Stimulated activated CD8-positive, alpha-beta memory T cell treated with anti-CD3 and anti-CD28 coated beads, Interleukin-2, amount 100 ng/mL, for 48 hours (primary cell): ENCODE data around the gene SRGAP3.

Experiments
- DNase-seq, 2 donors: peaks; one replicate each; pipeline ENCODE4 v3.0.0-alpha.2; 2020; ENCODE audit warnings: low read depth in 2 of 2

The SRGAP3 gene

GRCh38 chr3:9019259-9019961, 230.0 kb downstream of the SRGAP3 start:
- no peak for DNase-seq

GRCh38 chr3:9015250-9015649, 234.2 kb downstream of the SRGAP3 start:
- no peak for DNase-seq

DNA sequence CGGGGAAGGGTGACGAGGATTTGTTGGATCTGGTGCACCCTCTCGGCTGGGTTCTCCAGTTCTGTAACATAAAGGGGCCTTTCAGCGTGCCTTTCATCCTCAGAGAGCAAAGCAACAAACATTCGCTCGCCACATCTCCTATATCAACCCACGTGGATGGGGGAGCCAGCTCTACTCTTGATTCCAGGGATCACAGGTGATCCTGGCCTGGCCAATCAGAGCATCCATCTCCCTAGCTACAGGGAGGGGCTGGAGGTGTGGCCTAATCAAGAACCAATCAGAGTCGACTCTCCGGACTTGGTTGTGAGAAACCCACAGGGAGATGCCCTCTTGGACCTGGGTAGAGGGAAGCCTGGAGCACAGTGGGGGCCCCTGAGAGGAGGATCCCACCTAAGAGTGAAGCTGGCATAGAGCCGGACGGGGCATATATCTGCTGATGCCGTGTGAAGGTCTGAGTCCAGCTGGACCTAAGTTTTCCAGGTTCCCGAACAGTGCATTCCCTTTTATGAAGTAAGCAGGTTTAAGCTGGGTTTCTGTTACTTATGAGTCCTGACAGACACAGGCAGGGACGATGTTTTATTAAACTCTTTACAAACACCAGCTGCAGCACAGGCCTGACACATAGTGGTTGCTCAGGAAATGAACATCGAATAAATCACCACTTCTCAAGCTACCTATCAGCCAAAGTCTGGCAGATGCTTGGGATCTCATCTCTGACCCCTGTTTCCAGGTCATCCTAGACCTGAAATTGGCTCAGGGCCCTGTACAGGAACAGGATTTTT, 235.5 kb downstream of the SRGAP3 start:
- no peak for DNase-seq

DNA sequence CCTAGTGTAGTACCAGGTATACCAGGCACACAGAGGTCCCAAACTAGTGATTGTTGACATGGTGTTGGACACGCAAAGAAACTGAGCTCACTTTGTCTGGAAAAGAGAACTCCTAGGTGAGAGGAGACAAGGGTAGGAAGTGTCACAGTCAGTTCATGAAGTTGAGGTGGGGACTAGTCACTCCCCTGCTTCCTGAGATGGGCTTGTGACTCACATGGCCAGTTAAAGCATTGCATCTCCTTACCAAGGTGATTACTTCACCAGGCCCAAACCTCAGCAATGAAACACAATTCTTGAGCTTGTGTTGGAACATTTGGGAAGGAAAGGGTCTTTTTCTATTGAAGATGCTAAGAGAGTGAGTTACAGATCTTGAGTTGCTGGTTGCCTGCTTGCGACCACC, 236.9 kb downstream of the SRGAP3 start:
- DNase-seq = no peak

- DNase-seq = no peak
These were observed 239.4 kb downstream of the SRGAP3 start for GRCh38 chr3:9009976-9010545.

DNA sequence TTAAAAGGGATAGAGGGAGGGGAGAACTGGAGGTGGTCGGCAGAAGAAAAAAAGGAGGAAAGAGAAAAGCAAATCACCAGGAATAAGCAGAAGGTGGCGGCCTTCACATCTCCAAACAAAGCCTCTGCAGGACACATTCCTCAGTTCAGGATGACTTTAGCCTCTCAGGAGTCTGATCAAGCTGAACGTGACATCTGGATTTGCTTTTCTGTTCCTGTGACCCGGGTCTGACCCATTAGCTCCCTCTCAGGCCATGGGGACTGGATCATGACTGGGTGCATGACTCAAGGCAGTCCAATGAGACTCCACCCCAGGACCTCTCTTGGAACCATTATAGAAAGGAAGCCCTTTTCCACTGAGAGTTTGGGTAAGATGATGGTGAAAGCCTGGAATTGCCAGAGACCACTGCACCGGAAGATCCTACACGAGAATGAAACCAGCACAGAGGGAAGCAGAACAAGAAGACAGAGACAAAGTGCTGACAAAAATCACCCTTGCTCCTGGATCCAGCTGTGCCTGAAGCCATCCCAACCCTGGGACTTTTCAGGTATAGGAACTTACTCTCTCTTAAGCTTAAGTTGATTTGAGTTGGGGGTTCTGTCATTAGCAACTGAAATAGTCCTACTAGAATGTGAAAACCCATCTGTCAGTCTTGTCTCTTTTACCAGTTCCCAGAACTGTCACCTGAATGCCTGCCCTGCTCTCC, 240.7 kb downstream of the SRGAP3 start:
- no peak for DNase-seq

GRCh38 chr3:9007928-9008327, 241.5 kb downstream of the SRGAP3 start:
- no peak for DNase-seq

- DNase-seq = no peak
These were observed 242.2 kb downstream of the SRGAP3 start for GRCh38 chr3:9007213-9007612.

DNA sequence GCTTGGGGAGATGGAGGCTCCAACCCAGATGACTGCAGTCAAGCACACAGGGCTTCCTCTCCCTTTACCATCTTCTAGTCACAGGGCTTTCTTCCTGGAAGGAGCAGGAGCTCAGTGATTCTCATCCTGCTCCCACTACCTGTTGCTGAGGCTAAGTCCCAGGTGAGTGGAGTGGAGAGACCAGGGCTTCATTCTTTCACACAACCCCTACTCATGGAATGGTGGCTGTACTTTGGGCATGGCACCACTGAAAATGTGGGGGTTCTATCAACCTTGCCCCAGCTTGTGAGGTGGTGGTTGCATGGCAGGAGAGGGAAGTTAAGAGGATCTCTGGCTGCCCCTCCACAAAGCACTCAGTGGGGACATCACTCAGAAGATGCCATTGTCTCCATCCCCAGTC, 249.4 kb downstream of the SRGAP3 start:
- DNase-seq = no peak

GRCh38 chr3:8997151-8997550, 252.3 kb downstream of the SRGAP3 start:
- DNase-seq = no peak

DNA sequence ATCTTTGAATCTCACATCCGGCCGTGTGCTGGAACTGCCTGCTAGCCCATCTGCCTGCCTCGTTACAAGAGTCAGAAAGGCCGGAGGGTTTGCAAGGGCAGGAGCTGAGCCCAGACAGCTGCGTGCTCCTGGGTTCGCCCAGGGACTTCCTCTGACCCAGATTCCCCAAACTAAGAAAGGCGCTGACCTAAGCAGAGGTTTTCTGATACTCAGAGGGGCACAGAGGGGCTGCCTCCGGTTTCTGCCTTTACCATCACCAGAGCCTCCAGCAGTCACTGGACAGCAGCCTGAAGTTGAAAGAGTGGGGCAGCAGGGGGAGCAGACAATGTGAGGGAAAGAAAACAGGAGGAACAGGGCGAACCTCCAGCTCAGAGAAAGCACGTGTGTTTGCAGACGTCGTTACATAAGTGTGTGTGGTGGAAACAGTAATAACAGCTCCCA, 252.7 kb downstream of the SRGAP3 start:
- DNase-seq = no peak

DNA sequence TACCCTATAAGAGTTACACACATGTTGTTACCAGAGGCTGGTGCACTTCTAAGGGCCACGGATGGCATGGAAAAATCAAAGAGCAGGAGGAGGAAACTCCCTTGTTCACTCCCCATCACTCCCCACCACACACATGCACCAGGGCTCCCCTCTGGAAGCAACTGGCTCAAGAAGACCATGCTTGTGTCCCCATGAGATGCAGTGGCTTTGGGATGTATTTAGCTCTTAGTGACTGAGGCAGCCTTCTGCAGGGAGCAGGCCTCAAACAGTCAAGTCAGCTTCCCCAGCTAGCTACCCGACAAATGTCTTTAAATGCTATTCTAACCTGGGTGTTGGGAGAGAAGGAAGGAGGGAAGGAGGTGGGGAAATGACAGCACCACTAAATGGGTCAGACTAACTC, 253.2 kb downstream of the SRGAP3 start:
- no peak for DNase-seq

DNA sequence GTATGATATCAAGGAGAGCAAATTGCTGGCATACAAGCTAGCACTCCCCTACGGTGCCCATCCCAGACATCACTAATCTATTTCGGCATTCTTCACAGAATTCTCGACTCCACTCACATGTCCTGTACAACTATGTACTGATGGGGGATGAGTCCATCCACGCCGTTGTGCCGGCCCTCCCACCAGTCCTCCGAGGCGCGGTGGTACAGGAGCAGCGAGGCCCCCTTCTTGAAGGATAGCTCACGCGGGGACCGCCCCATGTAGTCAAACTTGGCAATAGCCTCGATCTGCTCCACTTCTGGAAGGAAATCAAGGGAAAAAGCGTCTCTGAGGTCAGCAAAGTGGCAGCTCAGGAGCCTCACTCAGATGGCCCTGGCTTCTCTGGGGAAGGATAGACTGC, 255.2 kb downstream of the SRGAP3 start:
- DNase-seq = no peak

GRCh38 chr3:8993331-8993730, 256.1 kb downstream of the SRGAP3 start:
- DNase-seq = no peak

GRCh38 chr3:8992854-8993253, 256.6 kb downstream of the SRGAP3 start:
- no peak for DNase-seq

- DNase-seq = no peak
These were observed 257.2 kb downstream of the SRGAP3 start for GRCh38 chr3:8992199-8992598.

DNA sequence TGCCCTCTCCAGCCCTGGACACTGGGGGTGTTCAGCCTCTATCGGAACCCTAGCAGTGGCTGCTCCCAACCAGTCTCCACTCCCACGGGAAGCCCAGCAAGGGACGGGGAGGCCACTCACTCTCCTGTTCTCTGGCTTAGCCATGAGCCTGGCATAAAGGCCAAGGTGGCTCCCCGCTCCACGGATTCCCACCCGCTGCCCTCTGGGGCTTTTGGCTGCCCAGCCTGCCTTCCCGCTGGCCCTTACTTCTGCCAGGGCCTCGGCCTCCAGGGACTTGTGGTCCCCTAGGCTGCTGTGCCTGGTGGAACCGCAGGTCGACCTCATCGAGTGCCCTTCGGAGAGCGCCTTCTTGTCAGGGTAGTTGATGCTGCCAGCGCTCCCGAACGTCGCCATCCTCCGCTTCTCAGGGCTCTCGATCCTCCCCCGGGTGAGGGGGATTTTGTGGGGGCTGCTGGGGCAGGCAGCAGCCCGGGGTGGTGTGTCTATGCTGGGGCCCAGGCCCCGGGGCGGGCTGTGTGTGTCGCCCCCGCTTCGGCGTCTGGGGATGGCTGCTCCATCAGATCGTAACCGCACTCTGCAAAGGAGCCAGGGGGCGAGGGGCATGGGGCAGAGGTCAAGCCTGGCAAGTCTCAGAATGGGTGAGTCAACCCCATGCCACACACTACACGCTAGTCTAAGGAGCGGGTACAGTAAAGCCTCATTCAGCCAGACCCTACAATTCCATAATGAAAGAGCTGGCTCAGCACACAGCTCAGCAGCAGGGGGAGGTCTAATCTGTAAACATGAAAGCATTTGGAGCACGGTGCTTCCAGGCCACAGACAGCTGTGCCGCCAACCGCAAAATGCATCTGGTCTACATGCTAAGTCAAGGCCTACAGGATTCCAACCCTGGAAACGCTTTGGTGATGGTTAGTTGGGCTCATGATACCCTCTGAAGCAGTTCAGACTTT, 258.9 kb downstream of the SRGAP3 start:
- DNase-seq = no peak

GRCh38 chr3:8988791-8989558, 260.5 kb downstream of the SRGAP3 start:
- DNase-seq = no peak

- DNase-seq = no peak
These were observed 261.1 kb downstream of the SRGAP3 start for GRCh38 chr3:8988384-8988655.

DNA sequence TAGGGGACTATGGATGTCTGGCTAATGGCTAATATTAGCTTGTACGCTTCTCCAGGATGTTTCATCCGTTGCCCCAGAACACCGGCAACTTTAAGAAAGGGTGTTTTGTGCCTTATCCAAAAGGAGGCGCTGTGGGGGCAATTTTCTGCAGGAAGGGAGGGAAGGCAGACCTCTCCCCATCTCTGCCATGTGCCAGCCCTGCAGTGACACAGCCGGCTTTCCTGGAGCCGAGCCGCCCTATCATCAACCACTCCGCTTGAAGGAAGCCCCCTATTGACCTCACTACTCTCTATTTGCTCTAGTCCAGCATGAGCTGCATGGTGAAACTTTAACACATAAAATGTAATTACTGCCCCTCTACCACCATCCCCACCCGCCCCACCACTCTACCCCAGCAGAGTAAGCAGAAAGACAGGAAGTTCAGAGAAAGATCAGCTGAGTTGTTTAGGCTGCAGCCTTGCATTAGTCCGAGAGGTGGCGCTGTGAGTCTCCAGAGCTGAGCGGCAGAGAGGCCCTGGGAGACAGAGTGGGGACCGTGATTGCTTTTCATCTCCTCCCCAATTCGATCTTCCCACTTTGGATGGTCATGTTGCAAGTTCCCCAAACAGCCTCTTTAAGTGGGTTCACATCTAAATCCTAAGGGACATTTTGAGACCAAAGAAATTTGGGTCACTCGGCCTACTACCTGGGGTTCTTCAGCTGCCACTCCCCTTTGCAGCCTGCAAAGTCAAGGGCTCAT, 261.6 kb downstream of the SRGAP3 start:
- DNase-seq = peak; percentile 18 to 43
